Adrenal gland (tissue), 12 donors: ENCODE results near the gene PRPF6. TPM values are rescaled to one million over a fixed set of nuclear protein-coding genes. Genes with fewer than 3 reads are reported as not detected.
A peak's percentile ranks its signal among the peaks of the same experiment; 100 is the strongest.

Experiments used
- DNase-seq, 7 donors: peaks; one replicate each; pipeline ENCODE4 v3.0.0-alpha.2; 2019 to 2020
- H3K27ac ChIP-seq, 5 donors: fragments of 200-600 bp; sonication (generic) in 4 of 5; 1 replicate in 3 of 5; 2 replicates in 2 of 5; pipeline versions ENCODE4 v1.5.1 to v1.8.0; 2016 to 2020; ENCODE audit warnings: mild to moderate bottlenecking in 1 of 5
- H3K27me3 ChIP-seq: fragments of 200-600 bp; 2 replicates; pipeline ENCODE4 v1.8.0; 2021
- H3K36me3 ChIP-seq, 2 donors: fragments of 200-600 bp; replicated peaks in 1 of 2; 1 replicate in 1 of 2; 2 replicates in 1 of 2; pipeline versions ENCODE4 v1.5.1 to v1.8.0; 2018 to 2022
- H3K4me1 ChIP-seq, 2 donors: fragments of 200-600 bp; replicated peaks in 1 of 2; 1 replicate in 1 of 2; 2 replicates in 1 of 2; pipeline versions ENCODE4 v1.5.1 to v1.8.0; 2018 to 2021
- H3K4me3 ChIP-seq, 4 donors: fragments of 200-600 bp; sonication (generic) in 3 of 4; one replicate each; pipeline ENCODE4 v1.5.1; 2016 to 2018
- H3K9me3 ChIP-seq, 3 donors: fragments of 200-600 bp; sonication (generic) in 1 of 3; replicated peaks in 1 of 3; 1 replicate in 2 of 3; 2 replicates in 1 of 3; pipeline versions ENCODE4 v1.5.1 to v1.8.0; 2016 to 2021
- CTCF ChIP-seq, 6 experiments: fragments of 450-650 bp in 4 of 6; fragments of 200-600 bp in 2 of 6; sonication (generic) in 1 of 6; IDR thresholded peaks; 1 replicate in 5 of 6; 2 replicates in 1 of 6; pipeline versions ENCODE4 v1.5.1 to v1.8.0; 2016 to 2021; ENCODE audit warnings: antibody characterized with exemption in 6 of 6, mild to moderate bottlenecking in 2 of 6, moderate library complexity in 1 of 6
- POLR2A ChIP-seq, 2 donors: fragments of 450-650 bp; IDR thresholded peaks; one replicate each; pipeline ENCODE4 v1.6.1; 2017; ENCODE audit warnings: antibody characterized with exemption in 2 of 2, mild to moderate bottlenecking in 2 of 2, moderate library complexity in 1 of 2
- WGBS, 4 donors: extraction: QIAGEN DNeasy Blood & Tissue Kit in 2 of 4; methylation state at CpG; one replicate each; pipeline versions ENCODE4 v1.1.5 to v1.1.7; 2013 to 2017; 5-methylcytosine and 5-hydroxymethylcytosine counted together
- intact Hi-C, 2 donors: fragments of 100-400 bp; cut with DNase I; formaldehyde crosslinking; loops; one replicate each; pipeline versions ENCODE4 v1.14.1 to v1.15.0; 2022 to 2023
- polyA plus RNA-seq, 3 donors: library from polyadenylated mRNA; stranded (reverse); fragments of 200-250 nt in 2 of 3; fragments of 350-450 nt in 1 of 3; fragmentation: Illumina TruSeq in 1 of 3; extraction: RNeasy Lipid Tissue Mini Kit (QIAGEN cat#74804) in 1 of 3; gene quantifications; one replicate each; pipeline ENCODE4 v1.2.3, GENCODE V29; 2013 to 2014
- total RNA-seq, 9 donors: library from RNA; depleted of rRNA in 4 of 9; stranded (reverse); fragments of >200 nt in 4 of 9; fragments of 120-200 nt in 1 of 9; fragmentation: NEBNext Ultra II Directional in 1 of 9; extraction: Animal tissue kit (Norgen Biotek cat#: 25700) in 1 of 9; gene quantifications; one replicate each; pipeline versions ENCODE4 v1.1.0 to v1.2.4, GENCODE V29; 2013 to 2023
- donor health status: healthy with polysubstance abuse.
- donor health status: Bipolar disorder and iron deficiency.
- donor health status: DM: yes; HTN: yes; CAD: no.
- donor health status: DM: no; HTN: no; CAD: no.
- donor health status: DM: no; HTN: no; CAD: no.
- donor health status: DM: yes; HTN: yes; CAD: no.

Gene PRPF6
- total and polyA plus RNA-seq, 12 donors, result 48.3 to 73.9 (median 55.3) TPM

- intact Hi-C loops, result loop anchor here (5.0 to 10.0 kb wide), 3 partner anchors 195 to 442 kb away; partner anchors contain the start of gene PTK6 (in 1 of the 2)
- H3K4me3 ChIP-seq, result peak within 1 kb of the TSS in 3 of 4 donors; percentile 18 to 96 (median 58)
- peak in 2 of 6 experiments; percentile 33 to 51 for TF ChIP-seq CTCF (IDR thresholded peaks at IDR 0.05)
- TF ChIP-seq POLR2A (IDR thresholded peaks at IDR 0.05), result no peak
- peaks cover 0 to 12% of the 10 kb centered on the region in 2 donors for H3K36me3 ChIP-seq
- no peaks in the 10 kb centered on the region for H3K9me3 ChIP-seq
- H3K27ac ChIP-seq, result peak within 1 kb of the TSS; percentile 30 to 94 (median 70)
- DNase-seq, result peak in 5 of 7 donors; percentile 42 to 67 (median 43)
- 0 to 17% (median 3%) methylated on average over 3 to 51 of the region's 52 CpGs for WGBS, 4 donors
- peaks cover 31 to 40% of the 10 kb centered on the region in 2 donors for H3K4me1 ChIP-seq
- H3K27me3 ChIP-seq, result no peaks in the 10 kb centered on the region
These were observed 1.2 kb upstream of the PRPF6 start, which contains the start of gene SAMD10 for GRCh38 chr20:63979557-63980316. SAMD10 (minus strand) TSS chr20:63979642; CDS start chr20:63979467, 175 bp downstream.

DNA sequence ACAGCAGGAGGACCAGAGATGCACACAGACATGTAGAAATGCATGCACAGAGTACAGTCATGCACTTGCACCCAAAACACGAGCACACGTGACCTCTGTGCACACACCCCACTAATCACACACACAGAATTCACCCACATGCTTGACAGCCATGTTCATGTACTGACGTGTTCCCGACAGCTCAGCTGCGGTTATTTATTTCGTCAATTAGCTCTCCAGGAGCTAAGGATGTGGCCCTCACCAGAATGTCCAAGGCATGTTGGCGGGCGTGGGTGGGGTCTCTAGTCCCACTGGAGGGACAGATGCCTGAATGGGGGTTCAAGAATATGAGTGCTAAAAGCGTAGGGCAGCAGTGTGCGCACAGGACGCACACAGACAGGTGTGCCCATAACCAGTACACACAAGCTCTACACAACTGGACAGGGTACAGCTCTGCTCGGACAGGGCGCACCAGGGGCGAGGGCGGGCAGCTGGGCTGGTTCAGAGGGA lies 571 bp upstream of the PRPF6 start:
- no peaks in the 10 kb centered on the region for H3K27me3 ChIP-seq
- H3K4me3 ChIP-seq, result peak overlapping the region in 2 of 4 donors; percentile 88 to 96
- H3K27ac ChIP-seq, result peak overlapping the region in 3 of 5 donors; percentile 67 to 94 (median 85)
- no peaks in the 10 kb centered on the region for H3K9me3 ChIP-seq
- H3K4me1 ChIP-seq, result peaks cover 31 to 40% of the 10 kb centered on the region in 2 donors
- DNase-seq, result no peak
- TF ChIP-seq POLR2A (IDR thresholded peaks at IDR 0.05), result no peak
- TF ChIP-seq CTCF (IDR thresholded peaks at IDR 0.05), result no peak
- intact Hi-C loops, result no loop called here
- H3K36me3 ChIP-seq, result peaks cover 0 to 18% of the 10 kb centered on the region in 2 donors
- 70 to 73% (median 72%) methylated on average over 8 to 15 of the region's 15 CpGs for WGBS, 4 donors

GRCh38 chr20:63982937-63983336 lies 2.0 kb downstream of the PRPF6 start:
- no peak for TF ChIP-seq POLR2A (IDR thresholded peaks at IDR 0.05)
- TF ChIP-seq CTCF (IDR thresholded peaks at IDR 0.05), result no peak
- Histone ChIP-seq H3K9me3 (no peaks in the 10 kb centered on the region), H3K27ac (no peak overlapping the region), H3K36me3 (peaks cover 0 to 40% of the 10 kb centered on the region in 2 donors), H3K4me1 (peaks cover 31 to 40% of the 10 kb centered on the region in 2 donors), H3K27me3 (no peaks in the 10 kb centered on the region), H3K4me3 (no peak overlapping the region)
- DNase-seq, result no peak
- 88 to 91% (median 89%) methylated on average over 14 of the region's 14 CpGs for WGBS, 4 donors
- intact Hi-C loops, result no loop called here

GRCh38 chr20:64000906-64001305 lies 20.0 kb downstream of the PRPF6 start:
- no peak overlapping the region for H3K27ac ChIP-seq
- no peaks in the 10 kb centered on the region for H3K27me3 ChIP-seq
- intact Hi-C loops, result no loop called here
- H3K4me3 ChIP-seq, result no peak overlapping the region
- no peaks in the 10 kb centered on the region for H3K9me3 ChIP-seq
- H3K36me3 ChIP-seq, result peaks cover 0 to 99% of the 10 kb centered on the region in 2 donors
- 78 to 88% (median 85%) methylated on average over 7 to 12 of the region's 12 CpGs for WGBS, 4 donors
- H3K4me1 ChIP-seq, result peaks cover 6 to 12% of the 10 kb centered on the region in 2 donors
- DNase-seq, result peak in 1 of 7 donors; percentile 67
- TF ChIP-seq POLR2A (IDR thresholded peaks at IDR 0.05) (no peak), CTCF (IDR thresholded peaks at IDR 0.05) (no peak)
